GM23338 (cell line): ENCODE data around the gene SLC49A4. TPM values are rescaled to one million over a fixed set of nuclear protein-coding genes. Genes with fewer than 3 reads are reported as not detected.

Experiments
- ATAC-seq: fragments of 200-7000 bp; cut with Tn5 transposase; 3 replicates; pipeline ENCODE4 v1.9.1; 2020
- DNase-seq: peaks from one replicate; pipeline ENCODE4 v3.0.0-alpha.2; 2015; ENCODE audit warnings: low spot score
- H2AFZ ChIP-seq: fragments of 200-600 bp; sonication (generic); 2 replicates; pipeline ENCODE4 v1.8.0; 2016; ENCODE audit warnings: antibody characterized with exemption, mild to moderate bottlenecking, moderate library complexity
- H3F3A ChIP-seq: fragments of 200-600 bp; sonication (generic); replicated peaks from 2 replicates; pipeline ENCODE4 v1.8.0; 2017; ENCODE audit warnings: antibody characterized with exemption, mixed run types, low read depth
- H3K27ac ChIP-seq: fragments of 200-600 bp; sonication (generic); 2 replicates; pipeline ENCODE4 v1.6.1; 2016; ENCODE audit warnings: low read depth
- H3K27me3 ChIP-seq: fragments of 200-600 bp; sonication (generic); 2 replicates; pipeline ENCODE4 v1.8.0; 2016; ENCODE audit warnings: mild to moderate bottlenecking, mixed run types, moderate library complexity; ENCODE audit not compliant: insufficient read depth
- H3K36me3 ChIP-seq: fragments of 200-600 bp; sonication (generic); 2 replicates; pipeline ENCODE4 v1.8.0; 2016; ENCODE audit warnings: mild to moderate bottlenecking; ENCODE audit not compliant: insufficient read depth
- H3K4me1 ChIP-seq: fragments of 200-600 bp; sonication (generic); 2 replicates; pipeline ENCODE4 v1.8.0; 2016; ENCODE audit warnings: mild to moderate bottlenecking, moderate library complexity; ENCODE audit not compliant: insufficient read depth
- H3K4me2 ChIP-seq: fragments of 200-600 bp; sonication (generic); 2 replicates; pipeline ENCODE4 v1.7.1; 2017; ENCODE audit warnings: mixed run types
- H3K4me3 ChIP-seq: fragments of 200-600 bp; sonication (generic); 2 replicates; pipeline ENCODE4 v1.6.1; 2016; ENCODE audit warnings: mixed run types
- H3K79me2 ChIP-seq: fragments of 200-600 bp; sonication (generic); replicated peaks from 2 replicates; pipeline ENCODE4 v1.8.0; 2017; ENCODE audit warnings: mild to moderate bottlenecking; ENCODE audit not compliant: insufficient read depth
- H3K9me2 ChIP-seq: fragments of 200-600 bp; sonication (generic); 2 replicates; pipeline ENCODE4 v1.8.0; 2017; ENCODE audit not compliant: insufficient read depth
- H4K20me1 ChIP-seq: fragments of 200-600 bp; sonication (generic); replicated peaks from 2 replicates; pipeline ENCODE4 v1.8.0; 2017; ENCODE audit warnings: mild to moderate bottlenecking; ENCODE audit not compliant: insufficient read depth
- H3K27ac Mint-ChIP-seq: 2 replicates; pipeline ENCODE4 v1.8.0; 2020; ENCODE audit warnings: inconsistent platforms, mild to moderate bottlenecking, moderate library complexity, mixed read lengths
- H3K27me3 Mint-ChIP-seq: 3 replicates; pipeline ENCODE4 v1.8.0; 2022; ENCODE audit warnings: low read depth, mild to moderate bottlenecking, moderate library complexity, mixed read lengths, inconsistent platforms; ENCODE audit not compliant: insufficient read depth, poor library complexity
- H3K36me3 Mint-ChIP-seq: 3 replicates; pipeline ENCODE4 v1.8.0; 2021; ENCODE audit warnings: low read depth, mild to moderate bottlenecking, inconsistent platforms, moderate library complexity, mixed read lengths
- H3K4me1 Mint-ChIP-seq: 3 replicates; pipeline ENCODE4 v1.8.0; 2020; ENCODE audit warnings: mild to moderate bottlenecking, inconsistent platforms, mixed read lengths
- H3K4me3 Mint-ChIP-seq: 3 replicates; pipeline ENCODE4 v1.8.0; 2021; ENCODE audit warnings: moderate library complexity, mild to moderate bottlenecking, inconsistent platforms, mixed read lengths
- H3K9me3 Mint-ChIP-seq: 3 replicates; pipeline ENCODE4 v1.8.0; 2020; ENCODE audit warnings: moderate library complexity, mild to moderate bottlenecking, inconsistent platforms, mixed read lengths
- CREB1 ChIP-seq: fragments of 250-450 bp; sonication (Bioruptor Pico); IDR thresholded peaks from 2 replicates; pipeline ENCODE4 v1.5.0; 2020; ENCODE audit warnings: low read depth, mild to moderate bottlenecking, moderate library complexity
- ETS1 ChIP-seq: IDR thresholded peaks from 2 replicates; pipeline ENCODE4 v1.6.1; 2016; ENCODE audit warnings: antibody characterized with exemption
- EZH2 ChIP-seq: fragments of 200-600 bp; sonication (generic); IDR thresholded peaks from one replicate; pipeline ENCODE4 v1.8.0; 2017; ENCODE audit warnings: antibody characterized with exemption, mild to moderate bottlenecking, low read depth; ENCODE audit not compliant: unreplicated experiment
- NANOG ChIP-seq: IDR thresholded peaks from 2 replicates; pipeline ENCODE4 v1.6.1; 2016; ENCODE audit warnings: antibody characterized with exemption, borderline replicate concordance
- POLR2AphosphoS5 ChIP-seq: IDR thresholded peaks from 2 replicates; pipeline ENCODE4 v1.6.1; 2016; ENCODE audit warnings: antibody characterized with exemption, low read depth
- ZNF114 ChIP-seq: fragments of 250-450 bp; sonication (Bioruptor Pico); IDR thresholded peaks from 2 replicates; pipeline ENCODE4 v1.5.0; 2020; ENCODE audit warnings: mild to moderate bottlenecking, moderate library complexity
- ZNF331 ChIP-seq: fragments of 250-450 bp; sonication (Bioruptor Pico); IDR thresholded peaks from 2 replicates; pipeline ENCODE4 v1.5.0; 2020; ENCODE audit warnings: low read depth, mild to moderate bottlenecking, moderate library complexity
- ZNF462 ChIP-seq: fragments of 250-450 bp; sonication (Bioruptor Pico); IDR thresholded peaks from 2 replicates; pipeline ENCODE4 v1.5.0; 2020; ENCODE audit warnings: mild to moderate bottlenecking, moderate library complexity
- polyA plus RNA-seq: library from polyadenylated mRNA; unstranded; fragments of >200 nt; fragmentation: Nextera tagmentation; extraction: Ambion mirVana; gene quantifications from 2 replicates; pipeline ENCODE4 v1.2.1, GENCODE V29; 2016
- total RNA-seq: library from RNA; depleted of rRNA; stranded (reverse); fragments of >200 nt; shearing (Covaris generic); gene quantifications from 2 replicates; pipeline ENCODE4 v1.2.3, GENCODE V29; 2014

The SLC49A4 gene
- total and polyA plus RNA-seq, 2 experiments from 2014 or later, result 3.7 to 16.8 TPM

GRCh38 chr3:122886946-122887345 lies 92.1 kb downstream of the SLC49A4 start (continued):
- TF ChIP-seq ZNF462 (CRISPR knock-in tag), result no peak

GRCh38 chr3:122890077-122890719 lies 95.3 kb downstream of the SLC49A4 start:
- Histone ChIP-seq H3K9me2 (no peaks in the 10 kb centered on the region; the same call in 1 of the 2 replicates), H2AFZ (no peak overlapping the region), H3K27me3 (no peaks in the 10 kb centered on the region), H4K20me1 (no peaks in the 10 kb centered on the region), H3K36me3 (no peaks in the 10 kb centered on the region), H3K79me2 (no peaks in the 10 kb centered on the region), H3K4me3 (no peak overlapping the region), H3K4me1 (peaks cover 30% of the 10 kb centered on the region), H3K27ac (peak overlapping the region; percentile 9; the same call in 1 of the 2 replicates), H3F3A (no peaks in the 10 kb centered on the region), H3K4me2 (peak overlapping the region; percentile 10)
- Mint-ChIP-seq H3K36me3 (peaks cover 5% of the 10 kb centered on the region; the same call in 1 of the 3 replicates), H3K4me1 (peaks cover 33% of the 10 kb centered on the region), H3K9me3 (peaks cover 4% of the 10 kb centered on the region; the same call in 2 of the 3 replicates), H3K27ac (peak overlapping the region; percentile 85), H3K4me3 (no peak overlapping the region), H3K27me3 (no peaks in the 10 kb centered on the region)
- no peak for TF ChIP-seq ZNF331 (CRISPR knock-in tag)
- TF ChIP-seq ZNF114 (CRISPR knock-in tag), result no peak
- no peak for TF ChIP-seq EZH2
- TF ChIP-seq NANOG, result no peak
- 0 out of 2 replicates have a peak, but pooled peaks have one; percentile 39 for TF ChIP-seq CREB1 (CRISPR knock-in tag)
- TF ChIP-seq ZNF462 (CRISPR knock-in tag), result 0 out of 2 replicates have a peak, but pooled peaks have one; percentile 1
- no peak for TF ChIP-seq POLR2AphosphoS5
- TF ChIP-seq ETS1, result no peak
- ATAC-seq (peak; percentile 89), DNase-seq (peak; percentile 90)
